ENCODE results near the gene DIO1. TPM values are rescaled to one million over a fixed set of nuclear protein-coding genes. Genes with fewer than 3 reads are reported as not detected.

Gene DIO1
- total RNA-seq, 1 donor from 2014 or later: not detected

DNA sequence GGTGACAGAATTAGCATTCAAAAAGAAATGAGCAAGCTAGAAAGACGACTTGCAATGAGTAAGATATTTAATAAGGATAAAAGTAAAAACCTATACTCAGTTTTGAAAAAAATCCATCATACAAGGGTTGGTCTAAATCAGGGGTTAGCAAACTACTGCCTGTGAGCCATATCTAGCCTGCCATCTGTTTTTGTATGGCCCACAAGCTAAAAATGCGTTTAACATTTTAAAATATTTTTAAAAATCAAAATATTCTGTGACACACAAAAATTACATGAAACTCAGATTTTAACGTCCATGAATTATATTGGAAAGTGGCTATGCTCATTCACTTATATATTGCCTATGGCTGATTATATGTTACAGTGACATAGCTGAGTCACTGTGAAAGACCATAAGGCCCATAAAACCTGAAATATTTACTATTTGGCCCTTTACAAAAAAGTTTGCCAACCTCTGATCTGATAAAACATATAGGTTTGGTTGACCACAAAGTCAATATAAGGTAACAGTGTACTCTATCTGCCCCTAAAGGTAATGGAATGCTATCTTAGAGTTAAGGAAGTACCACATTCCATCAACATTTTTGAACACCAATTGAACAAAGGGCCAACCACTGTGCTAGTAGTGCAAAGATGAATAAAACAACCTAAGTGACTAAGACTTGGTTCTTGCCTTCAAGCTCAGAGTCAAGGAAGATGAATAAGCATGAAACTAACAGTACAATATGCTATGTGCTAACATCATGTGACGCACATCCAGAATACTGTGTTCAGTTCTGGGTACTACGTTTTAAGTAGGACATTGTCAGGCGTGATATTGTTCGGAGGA is 48.4 kb downstream of the DIO1 start:
- no peak for DNase-seq

GRCh38 chr1:53943090-53943489 is 49.1 kb downstream of the DIO1 start:
- no peak for DNase-seq

DNA sequence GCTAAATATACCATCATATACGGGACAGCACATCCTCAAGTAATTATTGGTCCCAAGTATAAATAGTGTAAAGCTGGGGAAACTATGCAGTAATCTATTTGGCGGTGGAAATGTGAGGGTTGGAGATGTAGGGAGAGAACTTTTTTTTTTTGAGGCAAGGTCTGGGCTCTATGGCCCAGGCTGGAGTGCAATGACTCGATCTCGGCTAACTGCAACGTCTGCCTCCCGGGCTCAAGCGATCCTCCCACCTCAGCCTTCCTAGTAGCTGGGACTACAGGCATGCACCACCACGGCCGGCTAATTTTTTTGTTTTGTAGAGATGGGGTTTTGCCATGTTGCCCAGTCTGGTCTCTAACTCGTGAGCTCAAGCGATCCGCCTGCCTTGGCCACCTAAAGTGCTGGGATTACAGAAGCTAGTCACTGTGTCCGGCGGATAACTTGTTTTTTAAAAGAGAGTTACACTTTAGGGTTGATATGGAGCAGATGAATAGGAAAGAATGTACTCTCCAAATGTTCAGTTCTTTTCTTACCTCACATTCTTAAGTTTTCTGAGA is 49.6 kb downstream of the DIO1 start:
- no peak for DNase-seq

GRCh38 chr1:53944469-53945182 is 50.6 kb downstream of the DIO1 start:
- no peak for DNase-seq

- no peak for DNase-seq
These were observed 51.1 kb downstream of the DIO1 start for GRCh38 chr1:53945183-53945432.

DNA sequence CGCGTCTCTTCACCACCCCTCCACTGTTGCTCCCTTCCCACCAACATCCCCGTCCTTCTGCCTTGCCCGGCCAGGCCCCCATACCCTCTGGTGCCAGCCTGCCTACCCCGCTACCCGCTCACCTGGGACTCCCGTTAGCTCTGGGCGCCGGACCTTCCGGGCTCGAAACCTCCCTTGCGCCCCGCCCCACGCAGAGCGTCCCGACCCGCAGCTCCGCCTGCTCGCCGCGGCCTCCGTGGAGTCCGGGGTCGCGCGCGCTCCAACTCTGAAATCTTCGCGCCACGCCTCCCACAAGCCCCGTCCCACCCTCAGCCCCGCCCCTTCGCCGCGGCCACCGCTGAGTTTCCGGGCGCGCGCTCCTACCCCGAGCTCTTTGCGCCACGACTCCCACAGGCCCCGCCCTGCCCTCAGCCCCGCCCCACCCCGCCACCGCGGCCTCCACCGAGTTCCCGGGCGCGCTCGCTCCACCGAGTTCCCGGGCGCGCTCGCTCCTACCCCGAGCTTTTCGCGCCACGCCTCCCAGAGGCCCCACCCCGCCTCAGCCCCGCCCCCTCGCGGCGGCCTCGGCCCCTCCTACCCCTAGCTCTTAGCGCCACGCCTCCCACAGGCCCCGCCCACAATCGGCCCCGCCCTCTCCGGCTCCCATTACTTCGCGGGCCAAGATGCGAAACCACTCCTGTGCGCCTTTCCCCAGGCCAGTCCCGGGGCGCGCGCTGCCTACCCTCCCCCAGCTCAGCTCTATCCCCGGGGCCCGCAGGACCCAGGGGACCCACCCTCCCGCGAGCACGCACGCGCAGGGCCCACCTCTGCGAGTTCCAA is 51.7 kb downstream of the DIO1 start, which contains the start of gene IFT25:
IFT25 (minus strand) TSS at position 267 of the 819 bp plus-strand sequence. CDS start 5,617 bp downstream, outside the sequence.
- peak; percentile 96 for DNase-seq

DNA sequence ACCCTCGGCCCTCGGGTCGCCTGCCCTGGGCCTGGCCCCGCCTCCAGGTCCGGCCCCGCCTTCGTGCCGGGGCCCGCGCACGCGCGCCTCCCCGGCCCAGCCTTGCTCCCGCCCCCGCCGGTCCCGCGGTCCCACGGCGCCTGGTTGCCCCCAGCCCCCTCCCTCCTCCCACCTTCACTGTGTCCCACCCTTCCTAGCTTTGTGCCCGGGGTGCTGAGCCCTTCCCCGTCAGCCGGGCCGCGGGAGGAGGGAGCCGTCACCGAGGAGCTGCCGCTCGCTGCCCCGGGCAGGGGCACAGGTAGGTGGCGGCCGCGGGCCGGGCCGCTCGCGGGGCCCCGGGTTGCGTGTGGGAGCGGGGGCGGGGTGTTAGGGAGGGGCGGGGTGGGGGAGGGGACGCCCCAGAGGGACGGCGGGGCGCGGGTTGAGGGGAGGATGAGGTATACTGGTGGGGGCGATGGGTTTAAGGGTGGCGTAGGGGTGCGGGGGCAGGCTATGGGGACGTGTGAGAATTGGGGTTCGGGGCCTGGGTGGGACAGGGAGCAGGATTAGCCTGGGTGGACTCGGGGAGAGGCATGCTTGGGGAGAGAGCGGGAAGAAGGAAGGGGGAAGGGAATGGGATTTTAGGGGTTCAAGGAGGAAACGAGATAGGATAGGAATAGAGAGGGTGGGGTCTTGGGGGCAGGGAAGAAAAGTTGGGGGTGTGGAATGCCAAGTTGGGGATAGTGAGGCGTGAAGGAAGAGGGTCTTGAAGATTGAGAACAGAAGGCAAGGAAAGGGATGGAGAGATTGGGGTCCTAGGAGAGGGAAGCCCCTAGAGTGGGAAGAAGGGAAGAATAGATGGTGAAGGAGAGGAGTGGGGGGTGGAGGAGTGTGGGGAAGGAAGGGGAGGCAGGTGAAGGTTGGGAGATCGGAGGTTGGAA is 52.5 kb downstream of the DIO1 start, which contains the start of gene LRRC42:
LRRC42 (plus strand) TSS at position 99 of the 920 bp plus-strand sequence. CDS start 5,650 bp downstream, outside the sequence.
- DNase-seq: peak; percentile 90

DNA sequence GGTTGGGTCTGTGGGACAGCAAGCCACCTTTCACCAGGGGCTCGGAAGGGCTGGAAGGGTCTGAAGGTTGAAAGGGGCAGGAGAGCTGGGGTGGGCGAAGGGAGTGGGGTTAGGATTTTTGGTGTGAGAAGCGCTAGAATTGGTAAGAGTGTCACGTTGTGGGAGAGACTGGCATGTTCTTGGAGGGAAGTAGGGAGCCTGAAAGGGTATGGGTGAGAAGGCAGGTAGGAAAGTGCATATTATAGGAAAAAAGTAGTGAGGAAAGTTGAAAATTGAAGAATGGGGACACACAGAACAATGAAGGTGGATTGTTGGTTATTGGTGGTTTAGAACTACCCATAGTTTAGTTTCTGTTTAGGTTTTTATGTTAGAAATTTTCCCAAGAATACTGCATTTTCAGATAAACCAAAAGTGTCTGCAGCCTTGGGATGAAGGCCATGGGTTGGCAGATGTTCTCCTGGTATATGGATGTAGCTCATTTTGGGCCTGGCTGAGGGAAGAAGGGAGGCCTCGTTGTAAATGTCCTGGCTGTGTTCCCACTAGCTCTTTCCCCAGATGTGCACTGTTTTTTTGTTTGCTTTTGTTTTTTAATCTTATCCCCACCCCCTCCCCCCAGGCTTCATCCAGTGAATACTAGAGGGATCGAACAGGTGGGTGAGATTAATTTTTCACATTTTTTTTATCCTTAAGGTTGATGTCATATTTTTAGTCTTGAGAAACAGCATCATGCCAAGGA is 53.4 kb downstream of the DIO1 start:
- peak; percentile 56 for DNase-seq

DNA sequence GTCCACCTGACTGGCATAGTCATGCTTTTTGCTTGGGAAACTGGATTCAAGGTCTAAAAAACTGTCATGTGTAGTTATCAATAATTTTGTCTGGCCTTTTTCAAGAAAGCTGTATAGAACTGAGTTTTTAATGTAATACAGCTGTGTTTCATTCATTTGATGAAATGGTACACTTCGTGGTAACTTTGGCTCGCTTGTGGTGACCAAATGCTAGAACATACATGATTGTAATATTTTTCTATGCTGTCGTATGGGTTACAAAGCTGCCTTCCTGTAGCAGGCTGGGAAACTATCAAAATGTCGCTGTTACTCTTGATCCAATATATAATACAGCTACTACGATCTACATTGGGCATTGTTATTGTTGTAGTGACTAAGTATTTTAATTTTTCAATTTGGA is 54.3 kb downstream of the DIO1 start:
- DNase-seq: no peak

DNA sequence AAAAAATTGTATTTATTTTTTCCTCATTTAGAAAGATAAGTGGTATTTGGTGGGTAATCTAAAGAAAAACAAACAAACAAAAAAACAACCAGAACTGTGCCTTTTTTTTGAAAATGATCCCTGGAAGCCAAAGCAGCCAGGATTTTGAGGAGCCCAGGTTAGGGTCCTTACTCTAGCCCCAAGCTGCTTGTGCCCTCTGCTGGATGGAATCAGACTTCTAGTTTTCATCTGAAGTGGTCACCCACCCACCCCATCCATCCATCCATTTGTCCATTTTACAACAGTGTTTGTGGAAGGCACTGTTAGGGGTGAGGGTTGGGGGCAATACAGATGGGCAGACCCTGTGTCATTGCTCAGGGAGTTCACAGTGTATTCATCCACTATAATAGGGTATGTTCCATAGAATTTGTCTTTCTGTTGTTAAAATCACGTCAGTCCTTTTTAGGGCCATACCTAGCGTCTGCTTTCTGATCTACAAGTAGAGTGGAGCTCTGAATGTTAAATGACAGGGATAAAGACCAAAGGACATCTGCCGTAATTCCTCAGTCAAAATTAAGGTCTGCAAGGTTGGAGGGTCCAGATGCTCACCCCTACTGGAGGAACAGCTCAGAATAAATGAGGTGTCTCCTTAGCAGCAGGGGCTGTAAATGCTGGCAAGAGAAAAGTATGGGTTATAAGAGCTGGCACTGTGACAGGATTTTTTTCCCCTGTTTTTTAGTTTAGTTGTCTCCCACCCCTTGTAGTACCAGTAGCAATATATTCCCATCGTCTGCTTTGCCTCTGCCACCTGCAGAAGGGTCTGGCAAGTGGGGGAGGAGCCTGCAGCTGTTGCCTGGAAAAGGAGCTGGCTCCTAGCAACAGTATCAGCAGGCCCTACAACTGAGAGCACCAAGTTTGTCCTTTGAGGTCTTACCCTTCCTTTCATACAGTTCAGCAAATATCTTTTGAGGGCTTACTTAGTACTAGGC is 55.3 kb downstream of the DIO1 start:
- DNase-seq: peak; percentile 1

- DNase-seq: no peak
These were observed 57.7 kb downstream of the DIO1 start for GRCh38 chr1:53951697-53952096.

DNA sequence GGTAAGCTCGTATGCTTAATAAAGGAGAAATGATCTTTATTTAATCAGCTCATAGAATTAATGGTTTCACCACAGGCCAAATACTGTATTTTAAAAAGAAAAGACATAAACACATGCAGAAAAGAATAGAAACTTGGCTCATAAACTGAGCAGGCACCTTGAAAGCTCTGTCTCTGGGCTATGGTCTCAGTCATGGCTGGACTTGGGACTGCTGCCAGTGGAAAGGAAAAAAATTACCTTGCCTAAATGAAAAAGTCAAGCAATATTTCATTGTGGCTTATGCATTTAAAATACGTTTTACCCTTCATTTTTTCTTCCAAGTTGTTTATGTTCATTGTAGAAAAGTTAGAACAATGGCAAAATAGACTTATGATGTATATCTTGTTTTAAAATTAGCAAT is 60.1 kb downstream of the DIO1 start:
- no peak for DNase-seq

DNA sequence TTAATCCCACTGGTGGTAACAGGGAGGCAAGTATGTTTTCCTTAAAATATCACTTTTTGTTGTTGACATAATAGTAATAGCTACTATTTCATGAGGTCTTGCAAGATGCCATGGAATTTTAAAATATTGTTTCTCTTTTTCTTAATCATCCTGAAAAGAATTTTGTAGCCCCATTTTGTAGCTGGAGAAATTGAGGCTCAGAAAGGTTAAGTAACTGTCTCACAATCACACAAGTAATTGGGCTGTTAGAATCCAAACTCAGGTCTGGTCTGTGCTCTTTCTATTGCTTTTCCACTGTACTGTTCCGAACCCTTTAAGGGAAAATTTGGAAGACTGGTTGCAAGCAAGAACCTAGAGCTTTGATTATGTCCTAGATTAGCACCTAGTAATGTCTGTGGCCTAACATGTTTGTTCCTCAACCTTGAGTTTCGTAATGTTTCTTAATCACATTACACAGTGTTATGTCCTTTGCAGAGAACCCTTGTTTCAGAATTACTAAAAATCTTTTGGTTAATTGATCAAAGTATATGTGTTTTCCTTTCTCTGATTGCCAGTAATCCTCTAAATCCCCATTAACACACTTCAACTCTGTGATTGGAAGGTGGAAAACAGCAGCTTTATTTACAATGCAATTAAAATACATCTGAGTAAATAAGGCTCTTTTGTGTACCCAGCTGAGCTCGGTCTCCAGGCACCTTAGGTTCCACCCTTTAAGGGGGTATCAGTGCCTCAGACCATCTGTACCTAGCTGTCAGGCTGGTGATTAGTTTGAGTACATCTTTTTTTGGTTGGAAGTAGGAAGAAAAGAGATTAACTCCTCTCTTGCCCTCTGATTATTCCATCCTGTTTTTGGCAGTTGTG is 62.6 kb downstream of the DIO1 start:
- no peak for DNase-seq

DNA sequence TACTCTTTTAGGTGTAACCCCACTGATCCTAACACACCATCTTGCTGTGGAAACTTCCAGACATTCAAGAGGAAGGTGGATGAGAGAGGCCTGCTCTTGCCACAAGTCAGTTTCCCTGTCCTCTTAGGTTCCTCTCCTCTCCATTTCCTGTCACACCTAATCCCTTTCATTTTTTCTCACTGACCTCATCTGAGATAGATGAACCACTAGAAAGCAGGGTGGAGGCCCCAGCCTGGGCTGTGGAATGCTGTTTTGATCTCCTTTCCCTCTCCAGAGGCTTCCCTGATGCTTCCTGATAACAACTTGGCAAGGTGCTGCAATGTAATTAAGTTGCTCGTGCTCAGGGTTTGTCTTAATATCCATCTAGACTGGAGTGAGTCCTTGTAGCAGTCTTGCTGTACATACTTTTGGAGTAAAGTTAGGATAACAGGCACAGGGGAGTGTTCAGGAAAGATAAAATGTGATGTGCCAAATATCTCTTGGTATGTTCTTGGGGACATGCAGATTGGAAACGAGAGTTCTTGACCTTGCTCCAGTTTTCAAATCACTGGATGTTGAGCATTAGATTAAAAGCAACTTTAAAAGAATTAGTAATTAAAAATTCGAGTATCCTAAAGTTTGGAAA is 63.3 kb downstream of the DIO1 start:
- no peak for DNase-seq

DNA sequence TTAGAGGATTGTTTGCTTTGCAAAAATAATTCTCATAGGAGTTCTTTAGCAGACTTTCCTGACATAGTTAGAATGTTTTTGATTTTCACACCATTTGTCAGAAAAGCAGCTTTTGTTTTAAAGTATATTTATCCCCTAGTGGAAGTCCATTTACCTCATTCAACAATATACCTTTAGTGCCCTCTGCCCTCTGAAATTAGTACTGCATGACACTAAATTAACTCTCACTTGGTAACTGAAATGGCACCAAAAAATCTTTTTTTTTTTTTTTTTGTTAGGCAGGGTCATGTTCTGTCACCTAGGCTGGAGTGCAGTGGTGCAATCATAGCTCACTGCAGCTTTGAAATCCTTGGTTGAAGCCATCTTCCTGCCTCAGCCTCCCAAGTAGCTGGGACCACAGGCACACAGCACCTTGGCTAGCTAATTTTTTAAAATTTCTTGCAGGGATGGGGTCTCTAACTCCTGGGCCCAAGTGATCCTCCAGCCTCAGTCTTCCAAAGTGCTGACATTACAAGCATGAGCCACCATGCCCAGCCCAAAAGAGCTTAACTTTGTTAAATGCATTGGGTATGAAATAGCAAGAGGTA is 65.8 kb downstream of the DIO1 start:
- peak; percentile 8 for DNase-seq

All from skin of body (tissue), 2 donors.